Activated T-helper 2 cell treated with anti-CD3 and anti-CD28 coated beads, Interferon-gamma antibody, Interleukin-2, Interleukin-4, amounts not matched to agents 10 μg/mL and 5 μg/mL and 100 μg/mL, durations not matched to agents 14 hours and 24 hours and 36 hours (primary cell): ENCODE results near the gene SULT1A1. TPM values are rescaled to one million over a fixed set of nuclear protein-coding genes. Genes with fewer than 3 reads are reported as not detected.
"Not testable (repeated sequence)": the region's sequence is repeated elsewhere in the genome, so short reads cannot be mapped to it uniquely, and the experiment has no call there.

Experiments used
- DNase-seq: peaks from one replicate; pipeline ENCODE4 v3.0.0; 2021; ENCODE audit warnings: low spot score
- H3K27ac Mint-ChIP-seq: one replicate; pipeline ENCODE4 v1.8.0; 2021; ENCODE audit warnings: mixed read lengths
- H3K27me3 Mint-ChIP-seq: one replicate; pipeline ENCODE4 v1.8.0; 2021; ENCODE audit warnings: low read depth, mixed read lengths
- H3K36me3 Mint-ChIP-seq: one replicate; pipeline ENCODE4 v1.8.0; 2021; ENCODE audit warnings: low read depth, mixed read lengths
- H3K4me1 Mint-ChIP-seq: one replicate; pipeline ENCODE4 v1.8.0; 2021; ENCODE audit warnings: low read depth, mixed read lengths
- H3K4me3 Mint-ChIP-seq: one replicate; pipeline ENCODE4 v1.8.0; 2021; ENCODE audit warnings: low read depth, mild to moderate bottlenecking, moderate library complexity, mixed read lengths
- H3K9me3 Mint-ChIP-seq: one replicate; pipeline ENCODE4 v1.8.0; 2021; ENCODE audit warnings: mixed read lengths
- intact Hi-C: fragments of 100-400 bp; cut with micrococcal nuclease; formaldehyde crosslinking; loops from one replicate; pipeline ENCODE4 v1.15.1; 2023
- total RNA-seq: library from RNA; stranded (reverse); gene quantifications from 2 replicates; pipeline ENCODE4 v1.2.3, GENCODE V29; 2022

Gene SULT1A1
- total RNA-seq, result 9.8 and 9.9 TPM in 2 replicates

- intact Hi-C loops, result no loop called here
- H3K9me3 Mint-ChIP-seq, result no peaks in the 10 kb centered on the region
- no peaks in the 10 kb centered on the region for H3K27me3 Mint-ChIP-seq
- DNase-seq, result no peak
- no peak within 1 kb of the TSS for H3K4me3 Mint-ChIP-seq
- peaks cover 9% of the 10 kb centered on the region for H3K4me1 Mint-ChIP-seq
- H3K27ac Mint-ChIP-seq, result no peak within 1 kb of the TSS
- H3K36me3 Mint-ChIP-seq, result no peaks in the 10 kb centered on the region
Measured at GRCh38 chr16:28609631-28610594, at the start of gene SULT1A1. Gene SULT1A1, minus strand, starts transcription at chr16:28610044. Its CDS starts 1,189 bp downstream, at chr16:28608855.

GRCh38 chr16:28639959-28640358, 30.1 kb upstream of the SULT1A1 start:
- intact Hi-C loops, DNase-seq, H3K4me1 Mint-ChIP-seq: not testable (repeated sequence)

GRCh38 chr16:28638359-28638758, 28.5 kb upstream of the SULT1A1 start:
- H3K4me3 Mint-ChIP-seq, intact Hi-C loops, H3K27ac Mint-ChIP-seq, H3K9me3 Mint-ChIP-seq, H3K27me3 Mint-ChIP-seq, H3K4me1 Mint-ChIP-seq, H3K36me3 Mint-ChIP-seq, DNase-seq: not testable (repeated sequence)

More at GRCh38 chr16:28639959-28640358, 30.1 kb upstream of the SULT1A1 start:
- not testable (repeated sequence) for H3K27me3 Mint-ChIP-seq, H3K36me3 Mint-ChIP-seq, H3K27ac Mint-ChIP-seq, H3K9me3 Mint-ChIP-seq, H3K4me3 Mint-ChIP-seq

GRCh38 chr16:28637765-28638164, 27.9 kb upstream of the SULT1A1 start, which contains the start of gene NPIPB8:
Gene NPIPB8, plus strand, starts transcription at chr16:28638065. Its CDS starts 296 bp downstream, at chr16:28638361.
- H3K27me3 Mint-ChIP-seq, DNase-seq, H3K36me3 Mint-ChIP-seq, H3K4me3 Mint-ChIP-seq, H3K27ac Mint-ChIP-seq, intact Hi-C loops, H3K9me3 Mint-ChIP-seq, H3K4me1 Mint-ChIP-seq: not testable (repeated sequence)

- DNase-seq, H3K27ac Mint-ChIP-seq, intact Hi-C loops, H3K9me3 Mint-ChIP-seq, H3K27me3 Mint-ChIP-seq, H3K36me3 Mint-ChIP-seq, H3K4me1 Mint-ChIP-seq, H3K4me3 Mint-ChIP-seq: not testable (repeated sequence)
Measured at GRCh38 chr16:28636093-28636823, 26.4 kb upstream of the SULT1A1 start.

GRCh38 chr16:28630905-28631304, 21.1 kb upstream of the SULT1A1 start:
- intact Hi-C loops, result not testable (repeated sequence)

GRCh38 chr16:28623172-28623711, 13.4 kb upstream of the SULT1A1 start:
- DNase-seq, result peak; percentile 50
- peak overlapping the region; percentile 83 for H3K4me3 Mint-ChIP-seq
- peaks cover 11% of the 10 kb centered on the region for H3K4me1 Mint-ChIP-seq
- intact Hi-C loops, result no loop called here
- peaks cover 14% of the 10 kb centered on the region for H3K27me3 Mint-ChIP-seq
- H3K9me3 Mint-ChIP-seq, result no peaks in the 10 kb centered on the region
- peak overlapping the region; percentile 62 for H3K27ac Mint-ChIP-seq
- peaks cover 6% of the 10 kb centered on the region for H3K36me3 Mint-ChIP-seq

More at GRCh38 chr16:28630905-28631304, 21.1 kb upstream of the SULT1A1 start:
- H3K9me3 Mint-ChIP-seq, H3K36me3 Mint-ChIP-seq, H3K4me3 Mint-ChIP-seq, H3K4me1 Mint-ChIP-seq, H3K27ac Mint-ChIP-seq, DNase-seq: not testable (repeated sequence)
- H3K27me3 Mint-ChIP-seq, result peaks cover 18% of the 10 kb centered on the region

GRCh38 chr16:28622532-28623171, 12.8 kb upstream of the SULT1A1 start:
- intact Hi-C loops, H3K9me3 Mint-ChIP-seq, DNase-seq, H3K36me3 Mint-ChIP-seq: not testable (repeated sequence)
- Mint-ChIP-seq H3K27me3 (peaks cover 14% of the 10 kb centered on the region), H3K4me1 (peaks cover 11% of the 10 kb centered on the region), H3K4me3 (peak overlapping the region; percentile 83), H3K27ac (peak overlapping the region; percentile 62)

GRCh38 chr16:28621481-28622155, 11.8 kb upstream of the SULT1A1 start:
- Mint-ChIP-seq H3K9me3 (no peaks in the 10 kb centered on the region), H3K4me3 (peak overlapping the region; percentile 83), H3K36me3 (peaks cover 10% of the 10 kb centered on the region), H3K4me1 (peaks cover 11% of the 10 kb centered on the region), H3K27me3 (peaks cover 9% of the 10 kb centered on the region), H3K27ac (no peak overlapping the region)
- intact Hi-C loops, result no loop called here
- DNase-seq, result no peak

GRCh38 chr16:28620316-28620715, 10.5 kb upstream of the SULT1A1 start:
- intact Hi-C loops, DNase-seq, H3K27ac Mint-ChIP-seq, H3K9me3 Mint-ChIP-seq, H3K4me3 Mint-ChIP-seq, H3K27me3 Mint-ChIP-seq: not testable (repeated sequence)
- H3K4me1 Mint-ChIP-seq, result peaks cover 13% of the 10 kb centered on the region
- H3K36me3 Mint-ChIP-seq, result peaks cover 10% of the 10 kb centered on the region

- Mint-ChIP-seq H3K27ac (no peak overlapping the region), H3K4me1 (peaks cover 13% of the 10 kb centered on the region), H3K27me3 (no peaks in the 10 kb centered on the region), H3K9me3 (no peaks in the 10 kb centered on the region), H3K4me3 (no peak overlapping the region), H3K36me3 (peaks cover 10% of the 10 kb centered on the region)
- no peak for DNase-seq
- intact Hi-C loops, result no loop called here
Measured at GRCh38 chr16:28617874-28618273, 8.0 kb upstream of the SULT1A1 start.

GRCh38 chr16:28616636-28617035, 6.8 kb upstream of the SULT1A1 start:
- no peak for DNase-seq
- peaks cover 4% of the 10 kb centered on the region for H3K4me1 Mint-ChIP-seq
- intact Hi-C loops, result no loop called here
- H3K4me3 Mint-ChIP-seq, result no peak overlapping the region
- no peaks in the 10 kb centered on the region for H3K27me3 Mint-ChIP-seq
- peaks cover 10% of the 10 kb centered on the region for H3K36me3 Mint-ChIP-seq
- H3K9me3 Mint-ChIP-seq, result no peaks in the 10 kb centered on the region
- H3K27ac Mint-ChIP-seq, result no peak overlapping the region
